Measurements from ENCODE around the gene ZNF333. TPM values are rescaled to one million over a fixed set of nuclear protein-coding genes. Genes with fewer than 3 reads are reported as not detected.

Gene ZNF333
- total and polyA plus RNA-seq, 2 of the 4 experiments (the other 2 are of a cell fraction), result 9.8 to 15.1 TPM

GRCh38 chr19:14669940-14670339 lies 19.9 kb upstream of the ZNF333 start:
- no TSS peak for BruUV-seq (replicated peaks)
- POLR2A ChIA-PET (ENCODE audit: unreplicated experiment), result no interaction called here

More at GRCh38 chr19:14669940-14670339, 19.9 kb upstream of the ZNF333 start:
- no peak overlapping the region for H3K14ac ChIP-seq (replicated peaks; ENCODE audit: low read depth, low read length)
- no peak overlapping the region for H2BK5ac ChIP-seq (ENCODE audit: low read depth, low read length, poor library complexity, severe bottlenecking)
- in situ Hi-C loops (cut with MboI; ENCODE audit: low sequenced_read_pairs), result no loop called here
- H3K79me1 ChIP-seq (ENCODE audit: low read depth in 1 of 2, low read length in 2 of 2), result no peaks in the 10 kb centered on the region
- no peak overlapping the region for H2AK5ac ChIP-seq (ENCODE audit: low read depth, low read length)
- H3K23ac ChIP-seq (ENCODE audit: low read depth, low read length), result no peak overlapping the region
- 17% methylated on average over 1 of the region's 3 CpGs; no CpG with 5 or more reads in 1 of the 2 experiments for WGBS, 2 experiments (ENCODE audit: extremely low coverage in 2 of 2, insufficient read length in 1 of 2)
- no peak for TF ChIP-seq POLR2A (IDR thresholded peaks at IDR 0.05; ENCODE audit: low read depth, low read length)
- TF ChIP-seq FOS (IDR thresholded peaks at IDR 0.05; ENCODE audit: low read depth, low read length), result no peak
- TF ChIP-seq RAD21 (IDR thresholded peaks at IDR 0.05; ENCODE audit: low read length), result no peak
- TF ChIP-seq CHD1 (IDR thresholded peaks at IDR 0.05; ENCODE audit: low read depth, low read length), result no peak
- no peak for TF ChIP-seq CTCF (conservative IDR thresholded peaks at IDR 0.05; ENCODE audit: low read depth, low read length)
- no peak for TF ChIP-seq MAZ (IDR thresholded peaks at IDR 0.05; ENCODE audit: borderline replicate concordance, low read depth, low read length)
- no peak for TF ChIP-seq MXI1 (IDR thresholded peaks at IDR 0.05; ENCODE audit: borderline replicate concordance, low read depth, low read length)
- no peak for TF ChIP-seq SMC3 (IDR thresholded peaks at IDR 0.05; ENCODE audit: low read depth, low read length)
- TF ChIP-seq USF2 (IDR thresholded peaks at IDR 0.05; ENCODE audit: low read depth, low read length), result no peak
- TF ChIP-seq CEBPB (IDR thresholded peaks at IDR 0.05; ENCODE audit: low read depth, low read length), result no peak
- no peak for TF ChIP-seq MAFK (IDR thresholded peaks at IDR 0.05; ENCODE audit: low read depth, low read length)
- no peak for TF ChIP-seq ELK1 (IDR thresholded peaks at IDR 0.05; ENCODE audit: borderline replicate concordance, low read depth, low read length)
- TF ChIP-seq BHLHE40 (IDR thresholded peaks at IDR 0.05; ENCODE audit: low read depth, low read length), result no peak
- TF ChIP-seq NFE2L2 (IDR thresholded peaks at IDR 0.05; ENCODE audit: low read depth, low read length), result no peak
- no peak overlapping the region for H2BK20ac ChIP-seq (ENCODE audit: low read depth, low read length)
- H4K91ac ChIP-seq (ENCODE audit: insufficient read depth, low read depth, low read length), result no peak overlapping the region
- no peak overlapping the region for H3K18ac ChIP-seq (ENCODE audit: low read depth, low read length)
- no peaks in the 10 kb centered on the region for H4K20me1 ChIP-seq (ENCODE audit: insufficient read depth, low read length)
- intact Hi-C loops (cut with micrococcal nuclease), result no loop called here
- no peak overlapping the region for H2BK15ac ChIP-seq (ENCODE audit: low read depth, low read length)
- no peaks in the 10 kb centered on the region for H3K27me3 ChIP-seq (ENCODE audit: control insufficient read depth, insufficient read depth, low read length)
- no peak overlapping the region for H3K27ac ChIP-seq (ENCODE audit: insufficient read depth, low read length)
- H3K4me1 ChIP-seq (ENCODE audit: control insufficient read depth, insufficient read depth, low read length), result no peaks in the 10 kb centered on the region
- H3K4me3 ChIP-seq (ENCODE audit: insufficient read depth, low read depth, low read length), result no peak overlapping the region
- no peak overlapping the region for H3K56ac ChIP-seq (ENCODE audit: extremely low read depth, insufficient read depth, low read length)
- no peak overlapping the region for H4K5ac ChIP-seq (ENCODE audit: low read depth, low read length)
- H2AFZ ChIP-seq (replicated peaks; ENCODE audit: low read length, poor library complexity), result no peak overlapping the region
- H2BK120ac ChIP-seq (ENCODE audit: low read depth, low read length), result no peak overlapping the region
- CTCF ChIA-PET, result no interaction called here
- H3K9ac ChIP-seq (ENCODE audit: low read depth, low read length), result no peak overlapping the region
- H3K9me3 ChIP-seq (ENCODE audit: control insufficient read depth, insufficient read depth, low read length), result no peaks in the 10 kb centered on the region
- H3K4me2 ChIP-seq (ENCODE audit: low read depth, low read length), result no peak overlapping the region
- dilution Hi-C loops (cut with HindIII; ENCODE audit: low sequenced_read_pairs, unreplicated experiment), result no loop called here
- no peak overlapping the region for H4K8ac ChIP-seq (ENCODE audit: low read depth in 2 of 2, low read length in 2 of 2)
- ATAC-seq (ENCODE audit: low read depth) (no peak), DNase-seq (no peak)
- no peak overlapping the region for H2AK9ac ChIP-seq (replicated peaks; ENCODE audit: low read depth, low read length, poor library complexity)
- no peaks in the 10 kb centered on the region for H3K36me3 ChIP-seq (ENCODE audit: control insufficient read depth, insufficient read depth, low read length)
- no peaks in the 10 kb centered on the region for H3K9me1 ChIP-seq (ENCODE audit: insufficient read depth, low read length)
- no peak overlapping the region for H3K4ac ChIP-seq (ENCODE audit: low read depth, low read length)

Data from IMR-90 (cell line).